GM19328 (cell line): ENCODE measurements around the gene ZNF106.

ENCODE experiments used
- ATAC-seq: cut with Tn5 transposase; IDR thresholded peaks from one replicate; pipeline ENCODE4 v1.9.1; 2021; ENCODE audit warnings: mild to moderate bottlenecking, moderate library complexity; ENCODE audit not compliant: unreplicated experiment

ZNF106 gene

DNA sequence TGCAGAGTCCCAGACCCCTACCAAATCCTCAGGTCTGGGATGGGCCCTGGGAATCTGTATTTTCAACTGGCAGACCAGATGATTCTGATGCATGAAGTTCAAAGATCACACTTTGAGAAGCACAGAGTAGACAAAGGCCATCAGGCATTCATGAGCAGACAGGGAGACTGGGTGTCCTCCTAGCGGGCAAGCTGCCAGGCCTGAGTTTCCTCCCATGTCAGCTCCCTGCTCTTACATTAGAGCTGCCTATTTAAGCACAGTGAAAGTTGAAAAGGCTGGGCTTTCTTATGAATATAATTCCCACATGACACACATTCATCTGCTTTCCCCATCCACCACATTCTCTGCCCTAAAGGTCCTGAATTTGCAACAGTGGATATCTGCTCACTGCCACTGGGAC is 117.7 kb downstream of the ZNF106 start:
- no peak for ATAC-seq

DNA sequence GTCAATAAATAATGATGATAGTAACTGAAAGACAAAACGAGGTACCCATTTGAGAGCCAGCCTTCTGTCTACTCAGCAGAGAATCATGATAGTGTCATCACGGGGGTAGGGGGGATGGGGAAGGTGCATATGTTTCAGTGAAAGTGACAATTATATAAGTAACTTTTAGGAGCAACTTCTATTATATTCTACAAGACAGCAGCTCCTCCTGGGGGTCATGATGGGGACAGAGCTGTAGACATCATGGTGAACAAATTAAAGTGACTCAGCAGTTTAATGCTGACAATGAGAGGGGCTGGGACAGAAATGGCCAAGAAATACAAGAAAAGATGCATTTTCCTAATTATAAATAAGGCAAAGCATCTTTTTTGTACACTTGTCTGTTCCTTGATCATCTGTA is 119.8 kb downstream of the ZNF106 start:
- no peak for ATAC-seq

DNA sequence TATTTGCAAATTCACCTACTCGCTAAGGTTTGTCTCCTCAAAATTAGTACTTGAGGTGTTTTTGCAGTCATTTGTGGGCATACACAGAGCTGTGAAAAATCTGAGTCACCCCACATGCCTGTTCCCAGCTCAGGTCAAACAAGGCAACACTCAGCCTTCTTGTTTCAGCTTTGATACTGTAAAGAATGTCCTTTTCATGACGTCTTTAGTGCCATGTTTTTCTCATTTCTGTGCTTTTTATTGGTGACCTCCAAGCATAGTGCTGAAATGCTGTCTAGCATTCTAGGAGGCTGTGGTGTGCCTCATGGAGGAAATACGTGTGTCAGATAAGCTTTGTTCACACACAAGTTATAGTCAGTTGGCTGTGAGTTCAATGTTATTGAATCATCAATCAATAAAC is 122.8 kb downstream of the ZNF106 start:
- no peak for ATAC-seq

DNA sequence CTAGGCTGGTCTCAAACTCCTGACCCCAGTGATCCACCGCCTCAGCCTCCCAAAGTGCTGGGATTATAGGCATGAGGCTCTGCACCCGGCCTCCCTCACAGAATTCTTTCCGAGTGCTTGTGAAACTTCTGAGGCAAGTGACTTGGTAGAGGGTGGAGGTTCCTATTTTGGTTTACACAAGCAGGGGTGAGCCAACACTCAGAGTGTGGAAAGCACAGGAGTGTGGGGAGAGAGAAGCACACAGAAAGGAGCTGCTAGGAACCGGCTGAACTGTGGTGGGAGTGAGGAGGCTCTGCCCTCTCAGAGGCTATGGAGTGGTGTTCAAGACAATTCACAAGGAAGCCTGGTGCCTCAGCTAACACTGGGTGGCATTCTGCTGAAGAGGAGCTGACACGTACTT is 123.9 kb downstream of the ZNF106 start:
- no peak for ATAC-seq

DNA sequence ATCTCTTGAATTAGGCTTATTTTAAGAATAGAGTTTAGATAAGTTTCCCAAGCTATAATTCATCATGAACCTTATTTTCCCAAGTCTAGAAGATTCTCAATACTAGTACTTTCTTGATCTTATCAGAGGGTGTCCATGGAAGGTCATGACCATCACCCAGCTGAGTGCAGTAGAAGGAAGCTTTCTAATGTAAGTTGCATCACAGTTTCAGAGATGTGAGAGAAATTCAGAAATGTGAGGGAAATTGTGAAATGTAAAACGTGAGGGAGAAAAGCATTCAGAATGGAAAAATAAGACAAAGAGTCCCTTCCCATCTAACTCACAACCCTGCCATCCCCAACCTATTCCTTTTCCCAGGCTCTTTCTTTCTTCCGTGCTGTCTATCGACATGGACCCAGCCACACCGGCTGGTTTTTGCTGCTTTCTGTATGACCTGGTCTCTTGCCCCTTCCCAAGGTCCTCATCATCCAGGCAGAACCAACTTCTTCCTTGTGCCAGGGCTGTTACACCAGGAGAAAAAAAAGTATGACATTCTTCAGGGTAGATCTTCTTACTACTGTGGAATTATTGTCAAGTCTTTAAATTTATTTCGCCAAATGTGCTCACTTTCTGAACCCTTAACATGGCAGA is 124.9 kb downstream of the ZNF106 start:
- no peak for ATAC-seq

DNA sequence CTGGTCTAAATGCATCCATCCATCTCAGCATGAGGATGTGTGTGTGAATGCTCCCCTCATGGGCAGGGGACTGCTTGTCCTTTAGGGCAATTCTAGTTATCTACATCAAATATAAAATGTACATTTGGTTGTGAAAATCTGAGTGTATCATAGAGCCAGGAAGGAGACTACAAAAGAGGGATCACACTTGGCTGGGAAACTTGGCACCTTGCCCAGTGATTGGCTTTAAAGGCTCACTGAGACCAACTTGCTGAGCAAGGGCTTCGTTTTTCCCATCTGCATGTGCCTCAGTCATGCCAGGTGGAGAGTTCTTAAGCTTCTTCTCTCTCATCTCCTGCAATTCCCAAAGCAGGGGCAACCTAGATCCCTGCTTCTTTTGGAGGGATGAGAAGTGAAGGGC is 126.4 kb downstream of the ZNF106 start:
- ATAC-seq: no peak

DNA sequence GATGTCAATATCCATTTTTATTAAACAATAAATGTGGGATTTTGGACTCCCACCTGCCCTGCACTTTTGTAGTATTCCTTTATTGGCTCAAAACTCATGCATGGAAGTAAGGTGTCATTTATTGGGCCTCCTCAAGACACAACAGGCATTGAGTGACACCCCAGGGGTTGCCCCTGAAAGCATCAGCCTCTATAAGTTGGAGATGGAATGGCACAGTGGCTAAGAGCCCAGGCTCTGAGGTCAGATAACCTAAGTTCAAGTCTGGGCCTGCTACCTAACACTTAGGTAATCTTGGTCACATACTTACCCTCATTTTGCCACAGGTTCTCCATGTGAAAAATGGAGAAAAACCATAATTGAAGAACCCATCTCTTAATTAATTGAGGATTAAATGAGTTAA is 127.0 kb downstream of the ZNF106 start:
- ATAC-seq: no peak

DNA sequence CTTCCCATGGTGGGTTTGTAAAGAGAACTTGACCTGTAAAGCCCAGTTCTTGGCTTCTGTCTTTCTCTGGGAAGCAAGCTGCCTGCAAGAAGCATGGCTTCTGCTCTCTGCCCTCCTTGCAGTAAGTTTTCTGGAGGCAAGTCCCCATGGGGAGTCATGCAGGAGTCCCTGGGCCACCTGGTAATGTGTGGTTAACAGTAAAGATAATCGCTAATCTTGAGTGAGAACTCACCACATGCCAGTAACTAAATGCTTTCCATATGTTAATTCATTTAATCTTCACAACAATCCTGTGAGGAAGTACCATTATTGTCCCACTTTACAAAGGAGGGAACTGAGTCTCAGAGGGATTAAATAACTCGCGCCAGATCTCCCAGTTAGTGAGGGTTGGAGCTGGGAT is 127.5 kb downstream of the ZNF106 start:
- ATAC-seq: no peak
